ENCODE results near the gene SSBP2. TPM values are rescaled to one million over a fixed set of nuclear protein-coding genes. Genes with fewer than 3 reads are reported as not detected.

SSBP2 gene
- total and polyA plus RNA-seq, 8 donors, result 0.87 to 86.2 (median 24.6) TPM

- no peak for TF ChIP-seq POLR2A (IDR thresholded peaks at IDR 0.05)
- TF ChIP-seq CTCF (IDR thresholded peaks at IDR 0.05), result no peak
- TF ChIP-seq POLR2AphosphoS5 (IDR thresholded peaks at IDR 0.05), result no peak
- no peak for TF ChIP-seq EP300 (IDR thresholded peaks at IDR 0.05)
- Histone ChIP-seq H3K4me1 (peaks cover 0 to 26% (median 11%) of the 10 kb centered on the region in 4 donors), H3K36me3 (peaks cover 0 to 3% (median 0%) of the 10 kb centered on the region in 4 donors), H3K27me3 (no peaks in the 10 kb centered on the region), H3K9me3 (no peaks in the 10 kb centered on the region), H3K4me3 (no peak overlapping the region), H3K27ac (no peak overlapping the region)
- peak in 1 of 2 donors; percentile 17 for DNase-seq
- intact Hi-C loops (cut with DNase I; ENCODE audit: low total_unique reads), result no loop called here
- 41 to 78% (median 64%) methylated on average over 4 of the region's 4 CpGs for WGBS, 5 donors
Measured at GRCh38 chr5:81537905-81538547, 212.9 kb downstream of the SSBP2 start.

GRCh38 chr5:81534441-81534840 is 216.5 kb downstream of the SSBP2 start:
- WGBS, 5 donors, result 67 to 78% (median 71%) methylated on average over 1 of the region's 1 CpG
- TF ChIP-seq POLR2A (IDR thresholded peaks at IDR 0.05), result no peak
- no peak for TF ChIP-seq POLR2AphosphoS5 (IDR thresholded peaks at IDR 0.05)
- no peak for TF ChIP-seq CTCF (IDR thresholded peaks at IDR 0.05)
- Histone ChIP-seq H3K4me3 (no peak overlapping the region), H3K27me3 (no peaks in the 10 kb centered on the region), H3K9me3 (no peaks in the 10 kb centered on the region), H3K36me3 (no peaks in the 10 kb centered on the region), H3K4me1 (peaks cover 0 to 26% (median 11%) of the 10 kb centered on the region in 4 donors), H3K27ac (no peak overlapping the region)
- no peak for DNase-seq
- intact Hi-C loops (cut with DNase I; ENCODE audit: low total_unique reads), result no loop called here

- Histone ChIP-seq H3K27ac (peak overlapping the region in 1 of 5 donors; percentile 10), H3K4me1 (peaks cover 0 to 26% (median 11%) of the 10 kb centered on the region in 4 donors), H3K36me3 (no peaks in the 10 kb centered on the region), H3K9me3 (no peaks in the 10 kb centered on the region), H3K4me3 (no peak overlapping the region), H3K27me3 (no peaks in the 10 kb centered on the region)
- intact Hi-C loops (cut with DNase I; ENCODE audit: low total_unique reads), result no loop called here
- DNase-seq, result no peak
- 27 to 60% (median 41%) methylated on average over 2 of the region's 2 CpGs for WGBS, 5 donors
- no peak for TF ChIP-seq POLR2A (IDR thresholded peaks at IDR 0.05)
- TF ChIP-seq POLR2AphosphoS5 (IDR thresholded peaks at IDR 0.05), result no peak
- no peak for TF ChIP-seq EP300 (IDR thresholded peaks at IDR 0.05)
- TF ChIP-seq CTCF (IDR thresholded peaks at IDR 0.05), result no peak
Measured at GRCh38 chr5:81533629-81534405, 217.1 kb downstream of the SSBP2 start.

GRCh38 chr5:81530919-81531318 is 220.0 kb downstream of the SSBP2 start:
- WGBS, 5 donors, result 94 to 98% (median 95%) methylated on average over 1 of the region's 1 CpG
- intact Hi-C loops (cut with DNase I; ENCODE audit: low total_unique reads), result no loop called here

More at GRCh38 chr5:81530919-81531318, 220.0 kb downstream of the SSBP2 start:
- no peaks in the 10 kb centered on the region for H3K36me3 ChIP-seq
- peaks cover 0 to 17% (median 8%) of the 10 kb centered on the region in 4 donors for H3K4me1 ChIP-seq
- H3K9me3 ChIP-seq, result no peaks in the 10 kb centered on the region
- H3K27me3 ChIP-seq, result no peaks in the 10 kb centered on the region
- TF ChIP-seq EP300 (IDR thresholded peaks at IDR 0.05) (no peak), POLR2A (IDR thresholded peaks at IDR 0.05) (no peak), CTCF (IDR thresholded peaks at IDR 0.05) (no peak), POLR2AphosphoS5 (IDR thresholded peaks at IDR 0.05) (no peak)
- no peak for DNase-seq
- no peak overlapping the region for H3K4me3 ChIP-seq
- H3K27ac ChIP-seq, result no peak overlapping the region

All from stomach (tissue), 9 donors.